ENCODE measurements around the gene PACSIN2.
"Not testable (repeated sequence)": the region's sequence is repeated elsewhere in the genome, so short reads cannot be mapped to it uniquely, and the experiment has no call there.

Gene PACSIN2

DNA sequence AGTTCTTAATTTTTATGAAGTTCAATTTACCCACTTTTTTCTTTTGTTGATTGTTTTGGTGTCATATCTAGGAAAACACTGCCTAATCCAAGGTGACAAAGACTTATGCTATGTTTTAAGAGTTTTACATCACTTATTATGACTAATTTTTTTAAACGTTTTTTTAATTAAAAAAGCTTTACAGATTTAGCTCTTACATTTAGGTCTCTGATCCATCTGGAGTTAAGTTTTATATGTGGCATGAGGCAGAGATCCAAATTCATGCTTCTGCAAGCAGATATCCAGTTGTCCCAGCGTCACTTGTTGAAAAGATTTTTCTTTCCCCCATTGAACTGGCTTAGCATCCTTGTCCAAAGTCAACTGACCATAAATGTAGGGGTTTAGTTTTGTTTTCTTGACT, 72.6 kb downstream of the PACSIN2 start:
- no peak for DNase-seq

DNA sequence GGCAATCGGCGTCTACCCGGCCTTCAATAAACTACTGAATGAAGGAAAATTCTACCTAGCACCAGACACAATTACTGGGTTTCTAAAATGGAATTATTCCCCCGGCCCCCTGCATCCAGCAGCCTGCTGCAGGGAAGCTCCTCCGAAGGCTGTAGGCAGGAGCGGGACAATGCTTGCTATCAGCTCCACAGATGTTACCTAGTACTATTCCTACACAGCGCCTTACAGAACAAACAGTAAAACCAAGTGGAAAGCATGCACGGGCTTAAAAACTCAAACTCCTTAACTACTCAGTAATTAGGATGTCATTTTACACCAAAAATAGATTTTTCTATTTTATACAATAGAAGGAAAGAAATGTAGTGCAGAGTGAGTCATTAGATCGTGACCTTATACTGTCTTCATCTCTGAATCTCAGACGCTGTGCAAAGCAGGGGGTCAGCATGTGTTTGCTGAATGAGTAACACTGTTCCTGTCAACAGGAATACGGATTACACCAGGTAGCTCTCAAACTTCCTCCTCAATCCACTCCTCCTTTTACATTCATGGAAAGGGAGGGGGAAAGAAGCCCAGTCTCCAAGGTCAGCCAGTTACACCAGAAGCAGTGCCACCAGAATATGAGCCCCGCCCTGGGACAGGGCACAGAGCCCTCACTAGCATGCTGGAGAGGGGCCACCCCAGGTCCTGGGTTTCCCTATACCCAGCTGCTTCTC, 74.9 kb downstream of the PACSIN2 start:
- peak; percentile 60 for DNase-seq

DNA sequence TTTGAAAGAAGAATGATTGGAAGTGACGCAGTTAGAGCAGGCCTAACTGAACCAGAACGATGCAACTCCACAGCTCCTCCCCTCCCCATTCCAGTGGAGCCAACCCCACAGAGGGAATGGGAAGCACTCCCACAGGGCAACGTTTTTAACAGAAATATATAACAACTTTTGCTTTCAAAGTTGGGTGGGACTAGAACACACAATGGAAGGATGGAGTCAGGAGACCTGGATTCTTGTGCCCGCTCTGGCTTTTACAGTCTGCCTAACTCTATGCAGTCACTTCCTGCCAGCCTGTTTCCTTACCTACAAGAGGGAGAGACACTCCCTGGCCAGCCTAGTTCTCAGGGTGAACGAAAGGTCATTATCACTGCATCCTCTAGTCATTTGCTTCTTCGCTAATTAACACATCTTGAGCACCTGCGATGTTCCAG, 75.5 kb downstream of the PACSIN2 start:
- DNase-seq: no peak

DNA sequence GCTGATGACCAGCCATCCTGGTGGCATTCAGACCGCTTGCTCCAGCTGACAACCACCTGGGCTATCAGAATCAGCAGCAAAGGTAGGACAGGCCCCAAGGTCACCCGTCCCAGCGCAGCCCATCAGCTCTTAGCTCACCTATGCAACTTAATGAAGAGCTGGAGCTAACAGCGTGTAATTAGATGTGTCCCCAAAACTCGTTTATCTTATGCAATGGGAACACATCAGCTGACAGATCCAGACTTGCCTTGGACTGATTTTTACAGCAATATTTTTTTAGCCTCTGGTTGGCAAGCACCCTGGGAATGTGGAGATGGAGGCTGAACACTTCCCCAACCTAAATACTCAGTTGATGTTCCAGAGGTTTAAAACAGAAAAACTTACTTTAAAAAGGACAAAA, 76.0 kb downstream of the PACSIN2 start:
- no peak for DNase-seq

DNA sequence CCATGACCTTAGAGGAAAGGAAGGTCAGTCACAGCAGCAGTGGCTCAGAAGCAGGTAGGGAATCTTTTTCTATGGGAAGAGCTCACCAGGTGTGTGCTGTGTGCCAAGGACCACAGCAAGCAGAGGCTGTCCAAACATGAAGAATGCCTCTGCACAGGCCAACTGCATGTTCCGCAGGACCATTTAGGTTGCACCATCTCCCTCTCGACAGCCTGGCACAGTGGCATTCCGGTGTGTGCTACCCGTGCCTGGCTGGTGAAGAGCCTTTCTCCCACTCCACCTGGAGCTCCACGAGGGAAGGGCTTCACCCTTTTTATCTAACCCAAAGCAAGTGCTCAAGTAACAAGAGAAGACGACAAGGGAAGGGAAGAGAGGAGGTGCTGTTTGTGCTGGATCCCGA, 76.5 kb downstream of the PACSIN2 start:
- DNase-seq: no peak

DNA sequence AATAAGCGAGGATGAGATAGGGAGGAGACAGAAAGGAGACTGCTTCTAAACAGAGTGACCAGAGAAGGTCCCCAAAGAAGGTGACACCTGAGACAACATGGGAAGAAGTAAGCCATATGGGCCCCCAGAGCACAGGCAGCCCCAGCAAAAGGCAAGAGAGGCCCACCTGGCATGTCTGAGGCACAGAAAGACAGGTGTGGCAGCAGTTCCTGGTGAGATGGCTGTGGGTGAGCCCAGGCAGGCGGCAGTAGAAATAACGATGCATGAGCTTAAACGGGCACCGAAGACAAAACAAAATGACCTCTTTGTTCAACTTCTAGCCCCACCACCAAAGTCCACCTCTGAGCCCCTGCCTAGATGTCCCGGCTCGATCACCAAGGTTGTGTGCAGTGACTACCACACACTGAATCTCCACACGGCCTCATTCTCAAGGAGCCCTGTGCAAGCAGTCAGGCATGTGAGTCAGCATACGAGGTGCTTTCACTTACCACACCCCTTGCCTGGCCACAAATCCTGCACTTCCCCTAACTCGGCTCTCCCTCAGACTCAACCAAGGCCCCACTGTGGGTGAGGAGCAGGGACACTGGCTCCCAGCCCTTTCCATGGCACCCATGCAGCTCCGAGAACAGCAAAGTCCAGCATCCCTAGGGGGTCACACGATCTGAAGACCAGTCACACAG, 77.6 kb downstream of the PACSIN2 start:
- no peak for DNase-seq

DNA sequence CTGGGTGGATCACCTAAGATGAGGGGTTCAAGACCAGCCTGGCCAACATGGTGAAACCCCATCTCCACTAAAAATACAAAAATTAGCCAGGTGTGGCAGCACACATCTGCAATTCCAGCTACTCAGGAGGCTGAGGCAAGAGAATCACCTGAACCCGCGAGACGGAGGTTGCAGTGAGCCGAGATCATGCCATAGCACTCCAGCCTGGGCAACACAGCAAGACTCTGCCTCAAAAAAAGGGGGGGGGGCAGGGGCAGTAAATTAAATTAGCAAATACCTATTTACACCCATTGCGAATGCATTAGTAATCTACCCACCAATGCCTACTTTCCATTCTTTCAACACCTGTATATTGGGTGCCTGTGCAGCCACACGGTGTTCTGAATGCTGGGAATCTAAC, 78.3 kb downstream of the PACSIN2 start:
- DNase-seq: not testable (repeated sequence)

DNA sequence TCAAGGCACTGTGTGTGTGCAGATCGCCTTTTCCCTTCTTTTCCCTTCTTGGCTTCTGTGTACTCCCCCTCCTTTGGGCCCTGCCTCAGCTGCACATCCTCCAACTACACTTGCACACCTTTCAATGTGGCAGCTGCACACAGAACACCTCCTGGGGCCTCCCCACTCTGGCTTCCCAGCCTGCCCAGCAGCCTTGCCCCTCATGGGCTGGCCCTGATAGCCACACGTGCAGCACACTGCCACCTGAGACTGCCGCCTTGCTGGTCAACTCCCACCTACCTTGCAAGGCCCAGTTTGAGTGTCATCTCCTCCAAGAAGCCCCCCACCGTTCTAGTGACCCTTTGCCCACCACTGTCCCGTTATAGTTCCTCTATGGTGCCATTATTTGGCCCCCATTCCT, 80.6 kb downstream of the PACSIN2 start:
- no peak for DNase-seq

DNA sequence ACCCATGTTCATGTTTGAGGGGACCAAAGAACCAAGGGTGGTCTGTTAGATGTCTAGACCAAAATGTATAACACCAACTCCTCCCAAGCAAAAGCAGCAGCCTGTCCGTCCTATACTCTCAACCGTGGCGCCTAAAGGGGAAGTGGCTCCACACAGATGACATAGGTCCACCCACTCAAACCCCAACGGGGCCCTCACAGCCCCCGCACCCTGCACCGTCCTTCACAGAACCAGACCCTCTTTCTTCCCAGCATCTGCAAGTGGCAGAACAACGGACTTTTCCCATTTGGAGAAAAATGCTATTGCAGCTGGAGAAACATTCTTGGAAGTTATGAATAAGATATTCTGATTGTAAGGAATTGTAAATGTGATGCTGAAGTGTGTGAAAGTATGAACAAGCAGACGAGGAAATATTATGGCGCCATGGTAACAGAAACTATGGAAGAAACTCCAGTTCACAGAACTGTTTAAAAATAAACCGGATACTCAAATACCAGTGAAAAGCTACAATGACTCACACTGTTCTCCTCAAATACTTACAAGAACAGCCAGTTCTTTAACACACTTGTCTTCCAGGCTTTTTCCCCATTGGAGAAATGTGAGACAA, 81.4 kb downstream of the PACSIN2 start:
- no peak for DNase-seq

DNA sequence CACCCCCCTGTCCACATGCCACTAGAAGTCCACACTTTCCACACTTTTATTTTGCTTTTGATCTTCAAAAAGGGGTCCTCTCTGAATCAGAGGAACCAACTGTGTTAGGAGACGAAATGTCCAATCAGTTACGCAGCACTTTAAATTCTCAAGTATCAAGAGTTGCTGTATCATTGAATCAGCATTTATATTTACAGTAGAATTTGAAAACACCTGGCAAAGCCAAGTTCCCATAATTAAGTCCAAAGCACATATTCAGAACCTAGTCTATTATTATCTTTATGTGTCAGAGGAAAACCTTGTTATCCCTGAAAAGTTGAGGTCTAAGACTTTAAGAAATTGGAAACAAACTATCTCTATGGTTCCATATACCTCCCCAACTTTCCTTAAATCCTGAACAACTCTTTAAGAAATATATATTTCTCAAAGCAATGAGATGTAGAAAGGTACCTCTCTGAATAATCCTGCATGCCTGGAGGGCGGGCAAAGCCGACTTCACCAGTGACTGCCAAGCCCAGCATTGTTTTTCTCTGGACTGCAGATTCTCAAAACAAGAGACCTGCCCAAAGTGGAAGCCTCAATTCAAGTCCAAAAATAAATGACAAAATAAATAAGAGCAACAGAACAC, 82.0 kb downstream of the PACSIN2 start:
- no peak for DNase-seq

DNA sequence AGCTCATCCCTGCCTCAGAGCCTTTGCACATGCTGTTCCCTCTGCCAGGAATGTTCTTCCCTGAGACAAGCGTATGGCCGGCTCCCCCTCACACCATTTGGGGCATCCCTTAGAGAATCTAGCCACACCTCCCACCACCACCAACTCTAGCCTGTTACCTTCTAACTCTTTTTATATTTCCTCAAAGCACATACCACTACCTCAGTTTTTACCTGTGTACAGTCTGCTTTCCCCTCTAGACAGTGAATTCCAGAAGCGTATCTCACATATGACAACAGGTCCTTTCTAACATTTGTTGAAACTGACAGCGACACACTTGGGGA, 82.8 kb downstream of the PACSIN2 start:
- DNase-seq: no peak

DNA sequence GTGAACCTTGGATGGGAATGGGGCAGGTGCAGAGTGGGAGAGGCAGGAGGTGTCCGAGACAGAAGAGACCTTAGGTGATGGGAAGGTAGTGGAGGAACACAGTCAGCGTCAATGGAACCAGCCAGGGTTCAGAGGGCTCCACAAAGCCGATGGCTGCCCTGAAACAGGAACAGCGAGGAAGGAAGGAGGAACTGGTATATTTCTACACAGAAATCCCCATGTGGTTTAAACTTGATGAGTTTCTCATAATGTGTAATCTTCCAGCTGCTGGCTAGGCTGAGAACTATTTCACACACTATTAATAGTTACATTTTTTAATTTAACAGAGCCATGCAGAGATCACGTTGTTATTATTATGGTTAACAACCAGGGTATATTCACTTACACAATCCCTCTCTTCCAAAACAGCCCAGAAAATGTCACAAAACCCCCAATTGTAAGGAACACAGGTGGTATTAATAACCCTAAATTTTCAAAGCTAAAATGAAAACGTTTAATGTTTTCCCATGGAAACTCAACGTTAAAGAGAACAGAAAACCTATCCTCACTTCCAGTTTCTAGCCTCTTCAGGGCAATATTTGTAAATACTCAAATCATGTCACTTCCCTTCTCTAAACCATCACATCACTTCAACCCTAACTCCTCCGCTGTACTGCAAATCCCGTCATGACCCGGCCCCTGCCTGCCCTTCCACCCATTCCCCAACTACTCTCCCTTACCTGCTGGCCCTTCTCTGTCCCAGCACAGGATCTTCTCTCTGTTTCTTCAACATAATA, 83.3 kb downstream of the PACSIN2 start:
- DNase-seq: no peak

DNA sequence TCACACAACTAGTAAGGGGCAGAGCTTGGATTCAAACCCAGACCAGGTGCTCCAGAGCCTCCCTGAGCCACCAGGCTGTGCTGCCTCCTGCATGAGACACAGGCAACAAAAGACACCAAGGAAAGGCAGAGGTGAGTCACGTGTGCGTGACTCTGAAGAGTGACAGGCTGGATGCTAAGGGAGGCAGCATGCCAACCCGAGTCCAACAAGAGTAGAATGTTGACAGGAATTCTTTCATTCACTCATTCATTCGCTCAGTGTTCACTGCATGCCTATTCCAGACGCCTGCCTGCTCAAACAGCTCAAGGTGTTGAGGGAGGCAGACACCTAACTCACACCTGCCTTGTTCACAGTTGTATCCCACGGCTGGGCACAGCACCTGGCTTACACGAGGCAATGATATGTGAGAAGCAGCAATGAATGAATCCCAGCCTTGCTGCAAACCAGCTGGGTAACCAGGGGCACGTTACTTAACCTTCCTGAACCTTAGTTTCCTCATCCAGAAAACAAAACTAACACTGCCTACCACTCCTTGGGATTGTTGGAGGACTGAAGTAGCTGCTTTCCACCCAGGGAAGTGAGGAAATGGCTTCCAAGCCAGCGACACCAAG, 84.0 kb downstream of the PACSIN2 start:
- no peak for DNase-seq

DNA sequence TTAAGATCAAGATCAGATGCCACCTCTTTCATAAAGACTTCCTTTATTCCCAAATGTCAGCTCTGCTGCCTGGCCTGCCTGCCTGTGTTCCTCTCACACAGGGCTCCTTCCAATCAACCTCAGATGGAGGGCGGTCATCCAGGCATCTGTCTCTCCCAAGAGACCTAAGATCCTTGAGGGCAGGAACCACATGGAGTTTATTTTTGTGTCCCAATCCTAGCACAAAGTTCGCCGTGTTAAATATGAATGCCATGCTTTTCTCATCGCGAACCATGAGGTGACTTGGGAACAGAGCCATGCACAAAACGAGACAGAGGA, 85.2 kb downstream of the PACSIN2 start:
- no peak for DNase-seq

DNA sequence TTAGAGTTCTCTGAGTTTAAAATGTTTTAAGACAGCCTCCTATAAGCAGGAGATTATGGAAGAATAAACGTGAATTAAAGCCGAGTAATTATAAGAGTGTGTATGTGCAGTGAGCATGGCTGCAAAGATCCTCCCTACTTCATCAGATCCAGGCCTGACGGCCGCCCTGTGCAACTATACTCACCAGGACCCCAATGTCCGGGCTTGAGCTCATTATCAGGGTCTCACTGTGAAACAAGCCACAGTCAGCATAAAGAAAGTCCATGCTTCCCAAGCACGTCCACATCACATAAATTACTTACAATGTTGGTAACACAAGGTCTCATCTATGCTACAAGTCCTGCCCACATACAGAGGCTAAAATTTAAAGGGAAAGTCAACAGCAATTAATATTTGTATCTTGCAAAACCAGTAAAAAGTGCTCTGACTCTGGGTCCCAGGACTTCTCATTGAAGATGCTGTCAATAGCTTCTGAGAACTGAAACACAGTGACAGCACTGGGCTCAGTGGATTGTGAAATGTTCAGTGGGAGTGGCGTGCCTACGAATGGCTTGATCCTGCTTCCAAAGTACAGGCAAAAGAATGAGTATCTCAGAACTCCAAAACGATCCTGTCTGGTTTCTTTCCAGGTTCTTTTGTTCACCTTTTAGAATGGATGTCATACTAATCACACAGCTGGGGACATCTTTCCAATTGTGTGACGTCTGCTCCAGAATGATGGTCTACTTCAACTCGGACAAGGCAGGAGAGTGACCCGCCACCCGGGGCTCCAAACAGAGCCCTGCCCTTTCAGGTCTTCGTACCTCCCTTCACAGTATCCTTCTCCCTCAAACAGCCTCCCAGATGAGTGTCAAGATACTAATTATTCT, 85.7 kb downstream of the PACSIN2 start:
- no peak for DNase-seq

DNA sequence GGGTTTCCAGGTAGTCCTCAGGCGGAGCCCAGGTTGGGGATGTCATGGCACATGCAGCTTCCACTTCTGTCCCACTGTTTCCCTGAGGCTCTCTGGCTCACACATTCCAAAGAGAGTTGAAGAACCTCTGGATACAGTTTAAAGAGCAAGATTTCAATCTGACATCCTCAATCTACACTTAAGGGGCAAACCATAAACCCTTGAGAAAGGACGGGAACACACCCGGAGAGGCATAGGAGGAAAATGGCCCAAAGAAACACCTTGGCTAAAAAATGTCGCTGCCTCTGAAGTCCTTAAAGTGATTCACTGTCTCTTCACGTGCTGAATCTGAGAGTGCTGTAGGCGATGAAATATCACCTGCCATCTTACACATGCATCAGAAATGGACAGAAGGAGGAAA, 87.0 kb downstream of the PACSIN2 start:
- no peak for DNase-seq

DNA sequence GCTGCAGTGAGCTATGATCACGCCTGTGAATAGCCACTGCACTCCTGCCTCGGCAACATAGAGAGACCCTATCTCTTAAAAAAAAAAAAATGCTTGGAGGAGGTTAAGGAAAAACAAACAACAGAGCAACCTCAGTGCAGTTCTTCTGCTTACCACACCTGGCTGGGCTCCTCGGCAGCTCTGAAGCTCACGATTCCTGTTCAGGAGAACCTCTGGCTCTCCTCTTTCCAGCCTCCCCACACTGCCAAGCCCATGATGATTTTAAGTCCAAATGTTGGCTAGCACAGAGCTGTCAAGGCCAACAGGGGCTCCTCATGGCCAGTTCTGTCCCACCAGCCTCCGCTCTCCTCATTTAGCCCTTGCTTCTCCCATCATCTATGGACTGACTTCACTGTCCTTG, 88.2 kb downstream of the PACSIN2 start:
- no peak for DNase-seq

DNA sequence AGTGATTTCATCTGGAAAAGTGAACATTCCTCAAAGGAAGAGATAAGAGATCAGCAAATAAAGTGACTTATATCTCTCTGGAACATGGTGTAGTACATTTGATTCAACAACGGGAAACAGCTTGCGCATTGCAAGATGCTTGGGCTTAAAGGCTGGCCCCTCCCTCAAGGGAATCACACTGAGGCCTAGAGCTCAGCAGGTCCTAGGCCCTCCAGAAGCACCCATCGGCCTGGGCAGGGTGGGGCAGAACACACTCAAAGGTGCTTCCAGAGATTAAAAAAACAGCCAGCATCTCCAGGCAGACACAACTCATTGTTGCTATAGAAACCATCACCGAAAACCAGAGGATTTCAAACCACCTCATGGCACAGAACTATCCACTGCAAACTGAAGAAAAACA, 88.8 kb downstream of the PACSIN2 start:
- DNase-seq: no peak

DNA sequence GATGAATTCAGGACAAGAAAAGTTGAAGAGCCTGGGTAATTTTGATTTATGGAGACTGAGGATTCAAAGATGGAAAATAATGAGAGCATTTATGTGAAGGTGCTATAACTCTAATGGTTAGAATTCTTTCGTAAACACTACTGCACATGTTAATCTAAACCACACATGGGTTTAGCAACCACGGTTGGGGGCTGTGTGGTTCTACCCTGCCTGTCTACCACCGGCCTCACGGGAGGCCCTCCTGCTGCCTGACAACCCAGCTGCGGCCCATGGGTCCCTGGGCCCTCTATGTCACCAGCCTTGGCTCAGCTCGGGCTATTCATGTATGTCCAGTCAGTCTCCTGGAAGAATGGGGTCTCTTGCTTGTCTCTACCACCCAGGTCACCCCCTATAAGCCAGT, 89.4 kb downstream of the PACSIN2 start:
- DNase-seq: no peak

DNA sequence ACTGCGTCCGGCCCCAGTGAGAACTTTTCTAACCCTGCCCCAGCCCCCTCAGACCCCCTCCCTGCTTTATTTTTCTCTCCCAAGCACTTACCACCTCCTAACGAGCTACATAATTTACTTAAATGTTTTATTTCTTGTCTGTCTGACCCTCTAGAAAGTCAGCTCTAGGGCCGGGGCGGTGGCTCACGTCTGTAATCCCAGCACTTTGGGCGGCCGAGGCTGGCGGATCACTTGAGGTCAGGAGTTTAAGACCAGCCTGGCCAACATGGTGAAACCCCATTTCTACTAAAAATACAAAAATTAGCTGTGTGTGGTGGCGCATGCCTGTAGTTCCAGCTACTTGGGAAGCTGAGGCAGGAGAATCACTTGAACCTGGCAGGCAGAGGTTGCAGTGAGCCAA, 89.9 kb downstream of the PACSIN2 start:
- DNase-seq: not testable (repeated sequence)

DNA sequence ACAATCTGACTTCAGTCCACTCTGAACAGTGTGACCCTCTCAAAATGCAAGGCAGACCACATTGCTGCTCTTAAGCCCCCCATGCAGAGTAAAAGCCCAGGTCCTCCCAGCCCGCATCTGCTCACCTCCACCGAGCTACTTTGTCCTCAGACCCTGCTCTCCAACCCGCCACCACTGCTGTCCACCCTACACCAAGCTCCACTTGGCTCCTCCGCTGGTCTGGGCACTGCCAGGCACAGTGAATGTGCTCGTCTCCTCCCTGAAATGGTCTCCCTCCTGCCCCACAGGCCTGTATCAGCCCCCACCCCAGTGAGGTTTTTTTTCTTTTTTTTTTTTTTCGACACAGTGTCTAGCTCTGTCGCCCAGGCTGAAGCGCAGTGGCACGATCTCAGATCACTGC, 90.5 kb downstream of the PACSIN2 start:
- no peak for DNase-seq
